Measurements from ENCODE around the gene CBFA2T2.

GRCh38 chr20:33531047-33531877 is 41.4 kb downstream of the CBFA2T2 start:
- TF ChIP-seq POLR2AphosphoS5 (IDR thresholded peaks at IDR 0.05; ENCODE audit: insufficient read depth, low read depth, low read length) (no peak), FOS (IDR thresholded peaks at IDR 0.05; ENCODE audit: borderline replicate concordance, insufficient read depth, low read length) (no peak), CTCF (IDR thresholded peaks at IDR 0.05; ENCODE audit: extremely low read depth in 1 of 2, insufficient read depth in 1 of 2, low read depth in 1 of 2, low read length in 2 of 2) (no peak), POLR2A (IDR thresholded peaks at IDR 0.05; ENCODE audit: low read depth, low read length) (no peak), MAX (IDR thresholded peaks at IDR 0.05; ENCODE audit: insufficient read depth, insufficient read length) (no peak), JUN (IDR thresholded peaks at IDR 0.05; ENCODE audit: borderline replicate concordance, insufficient read depth, insufficient read length, low read depth) (no peak), EZH2 (IDR thresholded peaks at IDR 0.05; ENCODE audit: borderline replicate concordance, low read depth, low read length, severe bottlenecking) (no peak), MYC (IDR thresholded peaks at IDR 0.05; ENCODE audit: low read depth, low read length) (no peak), GATA2 (IDR thresholded peaks at IDR 0.05; ENCODE audit: insufficient read depth, insufficient read length, low read depth, low read length) (no peak)
